Natural killer cell (primary cell): Measurements from ENCODE around the gene CRACR2A. TPM values are rescaled to one million over a fixed set of nuclear protein-coding genes. Genes with fewer than 3 reads are reported as not detected.

Source experiments
- ATAC-seq, 3 donors: fragments of 150-1000 bp in 2 of 3; fragments of 200-7000 bp in 1 of 3; cut with Tn5 transposase; 1 replicate in 1 of 3; 2 replicates in 2 of 3; pipeline ENCODE4 v1.10.0; 2021; ENCODE audit warnings: mild to moderate bottlenecking in 2 of 3, moderate library complexity in 2 of 3
- DNase-seq, 2 donors: peaks; one replicate each; pipeline versions ENCODE4 v3.0.0 to v3.0.0-alpha.2; 2013 to 2021; ENCODE audit warnings: mixed read lengths in 1 of 2
- H3K27ac ChIP-seq: one replicate; pipeline ENCODE4 v1.5.1; 2013; ENCODE audit warnings: mild to moderate bottlenecking, low read length
- H3K27me3 ChIP-seq: one replicate; pipeline ENCODE4 v1.6.1; 2013; ENCODE audit warnings: low read length; ENCODE audit not compliant: control insufficient read depth, insufficient read depth
- H3K36me3 ChIP-seq: one replicate; pipeline ENCODE4 v1.6.1; 2013; ENCODE audit warnings: low read length; ENCODE audit not compliant: control insufficient read depth, insufficient read depth
- H3K4me1 ChIP-seq: one replicate; pipeline ENCODE4 v1.6.1; 2013; ENCODE audit warnings: low read length; ENCODE audit not compliant: control insufficient read depth, insufficient read depth
- H3K4me3 ChIP-seq: one replicate; pipeline ENCODE4 v1.5.1; 2013; ENCODE audit warnings: low read length
- H3K9me3 ChIP-seq: one replicate; pipeline ENCODE4 v1.6.1; 2013; ENCODE audit warnings: low read length; ENCODE audit not compliant: control insufficient read depth, insufficient read depth
- H3K27ac Mint-ChIP-seq, 2 donors: one replicate each; pipeline ENCODE4 v1.8.0; 2022; ENCODE audit warnings: mild to moderate bottlenecking in 2 of 2, mixed read lengths in 2 of 2, moderate library complexity in 1 of 2
- H3K27me3 Mint-ChIP-seq, 2 donors: one replicate each; pipeline ENCODE4 v1.8.0; 2022; ENCODE audit warnings: low read depth in 2 of 2, mixed read lengths in 2 of 2
- H3K36me3 Mint-ChIP-seq: one replicate; pipeline ENCODE4 v1.8.0; 2022; ENCODE audit warnings: mixed read lengths
- H3K4me1 Mint-ChIP-seq, 2 donors: one replicate each; pipeline ENCODE4 v1.8.0; 2022; ENCODE audit warnings: mixed read lengths in 2 of 2
- H3K4me3 Mint-ChIP-seq: one replicate; pipeline ENCODE4 v1.8.0; 2022; ENCODE audit warnings: mild to moderate bottlenecking, moderate library complexity, mixed read lengths
- H3K9me3 Mint-ChIP-seq, 2 donors: one replicate each; pipeline ENCODE4 v1.8.0; 2022; ENCODE audit warnings: mixed read lengths in 2 of 2
- WGBS: methylation state at CpG from one replicate; pipeline ENCODE4 v1.1.7; 2013; ENCODE audit warnings: missing lambda C conversion rate; ENCODE audit not compliant: insufficient coverage; 5-methylcytosine and 5-hydroxymethylcytosine counted together
- intact Hi-C: fragments of 100-400 bp; cut with micrococcal nuclease; formaldehyde crosslinking; loops from one replicate; pipeline ENCODE4 v1.14.2; 2022
- total RNA-seq, 4 donors: library from RNA; stranded (reverse); fragments of 120-200 nt in 1 of 4; gene quantifications; one replicate each; pipeline versions ENCODE4 v1.2.3 to v1.2.4, GENCODE V29; 2013 to 2022
- TF ChIP-seq, protein P1 (sequence below): fragments of 200-600 bp; IDR thresholded peaks from one replicate; pipeline ENCODE4 v1.8.0; 2022; ENCODE audit warnings: antibody characterized with exemption

Gene CRACR2A
- total RNA-seq, 3 donors from 2014 or later (not counting 1 experiment from before 2014, with no cell fraction given): 59.8 to 94.4 (median 80.5) TPM

DNA sequence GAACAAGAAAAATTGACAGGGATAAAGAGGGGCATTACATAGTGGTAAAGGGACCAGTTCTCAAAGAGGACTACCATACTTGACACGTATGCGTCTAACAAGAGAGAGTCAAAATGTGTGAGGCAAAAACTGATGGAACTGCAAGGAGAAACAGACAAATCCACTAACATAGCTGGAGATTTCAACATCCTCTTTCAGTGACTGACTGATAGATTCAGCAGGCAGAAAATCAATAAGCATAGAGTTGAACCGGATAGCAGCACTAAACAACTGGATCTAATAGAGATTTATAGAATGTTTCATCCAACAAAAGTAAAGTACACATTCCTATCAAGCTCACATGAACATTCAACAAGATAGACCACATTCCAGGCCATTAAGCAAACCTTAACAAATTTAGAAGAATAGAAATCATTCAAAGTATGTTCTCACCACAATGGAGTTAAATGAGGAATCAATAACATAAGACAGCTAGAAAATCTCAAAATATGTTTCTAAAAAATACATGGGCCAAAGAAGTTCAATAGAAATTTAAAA lies 16.1 kb upstream of the CRACR2A start:
- no peaks in the 10 kb centered on the region for H3K4me1 ChIP-seq
- no peak overlapping the region for H3K4me3 ChIP-seq
- Mint-ChIP-seq H3K27ac (no peak overlapping the region), H3K27me3 (peaks cover 0 to 2% of the 10 kb centered on the region in 2 donors), H3K4me3 (no peak overlapping the region), H3K4me1 (peaks cover 0 to 5% of the 10 kb centered on the region in 2 donors), H3K9me3 (no peaks in the 10 kb centered on the region), H3K36me3 (no peaks in the 10 kb centered on the region)
- no peaks in the 10 kb centered on the region for H3K27me3 ChIP-seq
- H3K36me3 ChIP-seq: no peaks in the 10 kb centered on the region
- TF ChIP-seq, protein P1, sequence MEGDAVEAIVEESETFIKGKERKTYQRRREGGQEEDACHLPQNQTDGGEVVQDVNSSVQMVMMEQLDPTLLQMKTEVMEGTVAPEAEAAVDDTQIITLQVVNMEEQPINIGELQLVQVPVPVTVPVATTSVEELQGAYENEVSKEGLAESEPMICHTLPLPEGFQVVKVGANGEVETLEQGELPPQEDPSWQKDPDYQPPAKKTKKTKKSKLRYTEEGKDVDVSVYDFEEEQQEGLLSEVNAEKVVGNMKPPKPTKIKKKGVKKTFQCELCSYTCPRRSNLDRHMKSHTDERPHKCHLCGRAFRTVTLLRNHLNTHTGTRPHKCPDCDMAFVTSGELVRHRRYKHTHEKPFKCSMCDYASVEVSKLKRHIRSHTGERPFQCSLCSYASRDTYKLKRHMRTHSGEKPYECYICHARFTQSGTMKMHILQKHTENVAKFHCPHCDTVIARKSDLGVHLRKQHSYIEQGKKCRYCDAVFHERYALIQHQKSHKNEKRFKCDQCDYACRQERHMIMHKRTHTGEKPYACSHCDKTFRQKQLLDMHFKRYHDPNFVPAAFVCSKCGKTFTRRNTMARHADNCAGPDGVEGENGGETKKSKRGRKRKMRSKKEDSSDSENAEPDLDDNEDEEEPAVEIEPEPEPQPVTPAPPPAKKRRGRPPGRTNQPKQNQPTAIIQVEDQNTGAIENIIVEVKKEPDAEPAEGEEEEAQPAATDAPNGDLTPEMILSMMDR: no peak
- H3K27ac ChIP-seq: no peak overlapping the region
- DNase-seq (no peak), ATAC-seq (no peak)
- 100% methylated on average over 3 of the region's 3 CpGs for WGBS
- intact Hi-C loops: no loop called here
- H3K9me3 ChIP-seq: no peaks in the 10 kb centered on the region

DNA sequence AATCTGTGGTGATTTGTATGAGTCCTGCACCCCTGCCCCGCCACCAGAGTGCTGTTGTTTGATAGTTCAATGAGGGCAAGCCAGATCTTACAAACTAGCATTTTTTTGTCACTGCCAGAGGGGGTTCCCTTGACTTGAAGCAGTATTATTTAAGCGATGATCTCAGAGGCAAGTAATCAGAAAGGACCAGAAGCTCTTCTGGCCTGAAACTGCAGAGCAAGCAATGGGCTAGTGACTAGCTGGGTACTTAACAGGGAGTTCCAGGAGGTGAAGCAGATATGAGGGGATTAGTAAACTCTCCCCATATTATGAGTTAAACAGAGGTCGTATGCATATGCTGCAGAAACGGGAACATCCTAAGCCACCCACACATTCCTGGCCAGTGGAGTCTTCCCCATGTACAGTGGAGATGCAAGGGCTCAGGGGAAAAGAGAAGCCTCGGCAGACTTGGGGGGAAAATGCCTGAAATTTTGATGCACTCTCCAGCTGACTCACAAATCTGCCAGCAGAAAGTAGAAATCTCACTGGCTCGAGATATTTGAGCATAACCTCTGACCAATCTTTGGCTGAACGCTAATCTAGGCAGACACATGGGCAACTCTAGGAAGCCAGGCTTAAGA lies 8.3 kb upstream of the CRACR2A start:
- no peaks in the 10 kb centered on the region for H3K27me3 ChIP-seq
- intact Hi-C loops: no loop called here
- H3K4me1 Mint-ChIP-seq: peaks cover 0 to 7% of the 10 kb centered on the region in 2 donors
- no peak overlapping the region for H3K4me3 Mint-ChIP-seq
- no peaks in the 10 kb centered on the region for H3K36me3 ChIP-seq
- no peaks in the 10 kb centered on the region for H3K4me1 ChIP-seq
- 94% methylated on average over 7 of the region's 7 CpGs for WGBS
- ATAC-seq (no peak), DNase-seq (no peak)
- H3K36me3 Mint-ChIP-seq: no peaks in the 10 kb centered on the region
- H3K4me3 ChIP-seq: no peak overlapping the region
- no peak overlapping the region for H3K27ac ChIP-seq
- TF ChIP-seq, protein P1: no peak
- H3K27ac Mint-ChIP-seq: no peak overlapping the region
- H3K9me3 Mint-ChIP-seq: no peaks in the 10 kb centered on the region
- H3K9me3 ChIP-seq: no peaks in the 10 kb centered on the region
- H3K27me3 Mint-ChIP-seq: no peaks in the 10 kb centered on the region

DNA sequence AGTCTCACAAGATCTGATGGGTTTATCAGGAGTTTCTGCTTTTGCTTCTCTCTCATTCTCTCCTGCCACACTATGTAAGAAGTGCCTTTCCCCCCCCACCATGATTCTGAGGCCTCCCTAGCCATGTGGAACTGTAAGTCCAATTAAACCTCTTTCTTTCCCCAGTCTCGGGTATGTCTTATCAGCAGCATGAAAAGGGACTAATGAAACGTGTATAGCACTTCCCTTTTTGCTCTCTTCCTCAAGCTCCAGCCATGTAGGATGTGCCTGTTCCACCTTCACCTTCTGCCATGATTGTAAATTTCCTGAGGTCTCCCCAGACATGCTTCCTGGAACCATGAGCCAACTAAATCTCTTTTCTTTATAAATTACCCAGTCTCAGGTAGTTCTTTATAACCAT lies 7.0 kb upstream of the CRACR2A start:
- Mint-ChIP-seq H3K4me1 (peaks cover under 1 to 7% of the 10 kb centered on the region in 2 donors), H3K4me3 (no peak overlapping the region), H3K27me3 (no peaks in the 10 kb centered on the region), H3K36me3 (no peaks in the 10 kb centered on the region), H3K9me3 (no peaks in the 10 kb centered on the region), H3K27ac (no peak overlapping the region)
- Histone ChIP-seq H3K36me3 (no peaks in the 10 kb centered on the region), H3K27me3 (no peaks in the 10 kb centered on the region), H3K4me1 (no peaks in the 10 kb centered on the region), H3K27ac (no peak overlapping the region), H3K4me3 (no peak overlapping the region), H3K9me3 (no peaks in the 10 kb centered on the region)
- 52% methylated on average over 2 of the region's 2 CpGs for WGBS
- DNase-seq (no peak), ATAC-seq (no peak)
- intact Hi-C loops: loop anchor here (10.0 kb wide), 1 partner anchor 55 kb away; no protein-coding TSS in a partner anchor
- TF ChIP-seq, protein P1: no peak
